Endothelial cell of umbilical vein (primary cell): ENCODE results near the gene YARS1. TPM values are rescaled to one million over a fixed set of nuclear protein-coding genes. Genes with fewer than 3 reads are reported as not detected.

Source experiments
- BruUV-seq: library from RNA; stranded (reverse); fragments of 400-500 nt; replicated peaks from 2 replicates; lab custom pipeline; 2021; lab: Mats Ljungman, UMichigan
- CTCF ChIA-PET: fragments of 300-600, 350-600 bp; sonication (Branson Sonifier 250); formaldehyde crosslinking; loops from one replicate; lab custom pipeline; 2021; ENCODE audit warnings: antibody characterized with exemption, inconsistent platforms; lab: Charles Lee
- POLR2A ChIA-PET: fragments of 300-600, 350-600 bp; sonication (Branson Sonifier 250); formaldehyde crosslinking; loops from one replicate; lab custom pipeline; 2021; ENCODE audit warnings: antibody characterized with exemption, inconsistent platforms; lab: Charles Lee
- DNase-seq: peaks from one replicate; pipeline ENCODE4 v3.0.0-alpha.2; 2011; ENCODE audit warnings: low read depth, low spot score
- FAIRE-seq: peaks from 2 replicates; lab custom pipeline; 2011; peaks lifted over from hg19 to GRCh38; lab: Jason Lieb, UNC
- H2AFZ ChIP-seq: 2 replicates; pipeline ENCODE4 v1.6.0; 2012; ENCODE audit warnings: low read depth, low read length, control low read depth, inconsistent platforms
- H3K27ac ChIP-seq: 2 replicates; pipeline ENCODE4 v1.5.1; 2011; ENCODE audit warnings: low read depth, mild to moderate bottlenecking, control low read depth, low read length, moderate library complexity; ENCODE audit not compliant: insufficient read depth
- H3K27me3 ChIP-seq, 2 experiments: 2 replicates each; pipeline versions ENCODE4 v1.6.0 to v1.6.1; 2011; ENCODE audit warnings: low read length in 2 of 2, mixed read lengths in 1 of 2; ENCODE audit not compliant: control insufficient read depth in 2 of 2, insufficient read depth in 2 of 2
- H3K36me3 ChIP-seq, 2 experiments: 2 replicates in 1 of 2; 3 replicates in 1 of 2; pipeline ENCODE4 v1.5.1; 2011; ENCODE audit warnings: low read length in 2 of 2, mild to moderate bottlenecking in 1 of 2, moderate library complexity in 1 of 2; ENCODE audit not compliant: control insufficient read depth in 2 of 2, insufficient read depth in 2 of 2; ENCODE audit errors: extremely low read depth in 1 of 2
- H3K4me1 ChIP-seq: 3 replicates; pipeline ENCODE4 v1.5.1; 2011; ENCODE audit warnings: mild to moderate bottlenecking, low read length; ENCODE audit not compliant: control insufficient read depth, insufficient read depth; ENCODE audit errors: extremely low read depth
- H3K4me2 ChIP-seq: 2 replicates; pipeline ENCODE4 v1.6.1; 2011; ENCODE audit warnings: low read length, control low read depth, mixed read lengths; ENCODE audit not compliant: insufficient read depth
- H3K4me3 ChIP-seq, 3 experiments: fragments of 200-600 bp in 1 of 3; sonication (generic), shearing (Covaris generic) in 1 of 3; replicated peaks in 1 of 3; 2 replicates each; pipeline ENCODE4 v1.5.1; 2011 to 2016; ENCODE audit warnings: control low read depth in 3 of 3, low read length in 3 of 3, mild to moderate bottlenecking in 2 of 3, inconsistent platforms in 1 of 3, low read depth in 1 of 3, moderate library complexity in 1 of 3; ENCODE audit not compliant: insufficient read depth in 1 of 3
- H3K79me2 ChIP-seq: 2 replicates; pipeline ENCODE4 v1.6.0; 2012; ENCODE audit warnings: low read length, inconsistent platforms; ENCODE audit not compliant: control insufficient read depth, insufficient read depth
- H3K9ac ChIP-seq: replicated peaks from 2 replicates; pipeline ENCODE3; 2011; ENCODE audit warnings: low read length, control low read depth; ENCODE audit not compliant: insufficient read depth; ENCODE audit errors: extremely low read depth
- H3K9me1 ChIP-seq: replicated peaks from 3 replicates; pipeline ENCODE4 v1.6.0; 2011; ENCODE audit warnings: mild to moderate bottlenecking, low read length; ENCODE audit not compliant: control insufficient read depth, insufficient read depth; ENCODE audit errors: extremely low read depth
- H3K9me3 ChIP-seq: replicated peaks from 2 replicates; pipeline ENCODE4 v1.5.1; 2012; ENCODE audit warnings: low read length, inconsistent platforms; ENCODE audit not compliant: control insufficient read depth, insufficient read depth
- H4K20me1 ChIP-seq: replicated peaks from 2 replicates; pipeline ENCODE3; 2011; ENCODE audit warnings: mild to moderate bottlenecking, low read length; ENCODE audit not compliant: control insufficient read depth, insufficient read depth; ENCODE audit errors: extremely low read depth
- CTCF ChIP-seq, 2 donors: IDR thresholded peaks; 1 replicate in 1 of 2; 2 replicates in 1 of 2; pipeline ENCODE4 v1.5.1; 2011; ENCODE audit warnings: low read length in 2 of 2, mild to moderate bottlenecking in 2 of 2, moderate library complexity in 2 of 2, control low read depth in 1 of 2, inconsistent platforms in 1 of 2, low read depth in 1 of 2; ENCODE audit not compliant: insufficient read depth in 1 of 2; ENCODE audit errors: extremely low read depth in 1 of 2
- EZH2 ChIP-seq: IDR thresholded peaks from 2 replicates; pipeline ENCODE4 v1.6.1; 2012; ENCODE audit warnings: borderline replicate concordance, low read depth, mild to moderate bottlenecking, moderate library complexity, low read length, inconsistent platforms; ENCODE audit not compliant: severe bottlenecking
- FOS ChIP-seq: IDR thresholded peaks from 2 replicates; pipeline ENCODE4 v1.6.1; 2011; ENCODE audit warnings: mild to moderate bottlenecking, low read length, moderate library complexity, borderline replicate concordance; ENCODE audit not compliant: insufficient read depth
- GATA2 ChIP-seq: IDR thresholded peaks from 2 replicates; pipeline ENCODE4 v1.7.0; 2011; ENCODE audit warnings: low read depth, mild to moderate bottlenecking, moderate library complexity, mixed read lengths, low read length; ENCODE audit not compliant: insufficient read length, insufficient read depth
- JUN ChIP-seq: IDR thresholded peaks from 2 replicates; pipeline ENCODE4 v1.6.1; 2011; ENCODE audit warnings: borderline replicate concordance, low read depth; ENCODE audit not compliant: insufficient read length, insufficient read depth
- MAX ChIP-seq: IDR thresholded peaks from 2 replicates; pipeline ENCODE4 v1.6.1; 2011; ENCODE audit not compliant: insufficient read depth, insufficient read length
- MYC ChIP-seq: IDR thresholded peaks from one replicate; pipeline ENCODE4 v1.6.1; 2011; ENCODE audit warnings: mild to moderate bottlenecking, low read depth, low read length
- POLR2A ChIP-seq: IDR thresholded peaks from 2 replicates; pipeline ENCODE4 v1.6.1; 2012; ENCODE audit warnings: low read depth, mild to moderate bottlenecking, control low read depth, low read length
- POLR2AphosphoS5 ChIP-seq: IDR thresholded peaks from 2 replicates; pipeline ENCODE4 v1.6.1; 2012; ENCODE audit warnings: low read depth, mild to moderate bottlenecking, control low read depth, low read length, moderate library complexity; ENCODE audit not compliant: insufficient read depth
- dilution Hi-C: fragments of 300-500 bp; cut with MboI; formaldehyde crosslinking; loops from one replicate; pipeline ENCODE4 v1.15.0; 2019; ENCODE audit warnings: low sequenced_read_pairs; ENCODE audit not compliant: extremely low pct_ligation_motif_present
- intact Hi-C: fragments of 100-400 bp; cut with micrococcal nuclease; formaldehyde crosslinking; loops from one replicate; pipeline ENCODE4 v1.10.0; 2022
- polyA plus RNA-seq, 4 experiments: library from polyadenylated mRNA; depleted of rRNA in 3 of 4; stranded (reverse) in 3 of 4; unstranded in 1 of 4; fragments of >200 nt; gene quantifications; 2 replicates each; pipeline versions ENCODE4 v1.2.1 to v1.2.3, GENCODE V29; 2011 to 2012; ENCODE audit warnings: missing spikeins in 1 of 4
- total RNA-seq: library from RNA; stranded (reverse); gene quantifications from 2 replicates; pipeline ENCODE4 v1.2.3, GENCODE V29; 2021

Gene YARS1
- total and polyA plus RNA-seq, 2 donors (not counting 3 experiments of a cell fraction or from before 2014, with no cell fraction given), result 38.2 to 144 TPM

GRCh38 chr1:32783851-32784250, 33.3 kb downstream of the YARS1 start:
- CTCF ChIA-PET, result interaction anchor here (3.4 to 4.0 kb wide), 2 partner anchors 10 to 72 kb away, joined by 18 to 24 read pairs; no protein-coding TSS in a partner anchor
- no peak overlapping the region for H3K4me2 ChIP-seq
- peaks cover 18% of the 10 kb centered on the region for H3K4me1 ChIP-seq
- H3K9me1 ChIP-seq, result no peaks in the 10 kb centered on the region
- no TSS peak for BruUV-seq
- no peak overlapping the region for H3K9ac ChIP-seq
- H3K27me3 ChIP-seq, result no peaks in the 10 kb centered on the region
- DNase-seq (no peak), FAIRE-seq (no peak)
- H3K79me2 ChIP-seq, result no peaks in the 10 kb centered on the region
- H3K9me3 ChIP-seq, result no peaks in the 10 kb centered on the region
- TF ChIP-seq POLR2AphosphoS5, result no peak
- TF ChIP-seq EZH2, result no peak
- TF ChIP-seq CTCF (IDR thresholded peaks at IDR 0.05; ENCODE audit: extremely low read depth in 1 of 2, insufficient read depth in 1 of 2, low read depth in 1 of 2, low read length in 2 of 2), result no peak
- TF ChIP-seq GATA2, result no peak
- no peak for TF ChIP-seq MYC
- TF ChIP-seq FOS, result no peak
- TF ChIP-seq JUN, result no peak
- no peak for TF ChIP-seq MAX
- TF ChIP-seq POLR2A, result no peak
- H2AFZ ChIP-seq, result no peak overlapping the region
- no peak overlapping the region for H3K27ac ChIP-seq
- POLR2A ChIA-PET, result no interaction called here
- intact Hi-C loops, result no loop called here
- dilution Hi-C loops, result no loop called here
- peaks cover 17 to 24% of the 10 kb centered on the region in 2 experiments for H3K36me3 ChIP-seq
- H4K20me1 ChIP-seq, result no peaks in the 10 kb centered on the region
- H3K4me3 ChIP-seq, result no peak overlapping the region
